Hepatocyte (in vitro differentiated cells): ENCODE results near the gene DRC7.

Experiments used
- EZH2 ChIP-seq: fragments of 200-600 bp; sonication (generic); IDR thresholded peaks from 2 replicates; pipeline ENCODE4 v1.6.1; 2016; ENCODE audit warnings: antibody characterized with exemption, mild to moderate bottlenecking, borderline replicate concordance
- TF ChIP-seq, protein P1 (sequence below): fragments of 200-600 bp; sonication (generic); IDR thresholded peaks from 2 replicates; pipeline ENCODE4 v1.5.1; 2016; ENCODE audit warnings: antibody characterized with exemption, mild to moderate bottlenecking; ENCODE audit not compliant: poor library complexity

DNA sequence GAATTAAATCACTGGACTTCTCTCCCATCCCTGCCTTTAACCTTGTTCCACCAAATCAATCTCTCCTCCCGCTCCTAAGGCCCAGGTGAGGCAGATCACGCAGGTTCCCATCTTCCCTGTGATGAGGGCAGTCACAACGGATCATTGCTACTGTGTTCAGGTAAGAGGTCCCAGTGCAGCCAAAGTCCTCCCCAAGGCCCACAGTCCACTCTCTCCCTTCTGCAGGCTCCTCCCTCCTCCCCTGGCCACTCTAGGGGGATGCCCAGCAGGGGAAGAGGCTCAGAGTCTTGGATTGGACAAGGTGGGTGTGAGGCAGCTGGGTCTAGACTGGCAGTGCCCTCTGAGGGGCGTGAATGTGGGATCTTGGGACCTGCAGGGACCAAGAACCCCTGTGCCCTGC, 29.1 kb upstream of the DRC7 start:
- TF ChIP-seq, protein P1, sequence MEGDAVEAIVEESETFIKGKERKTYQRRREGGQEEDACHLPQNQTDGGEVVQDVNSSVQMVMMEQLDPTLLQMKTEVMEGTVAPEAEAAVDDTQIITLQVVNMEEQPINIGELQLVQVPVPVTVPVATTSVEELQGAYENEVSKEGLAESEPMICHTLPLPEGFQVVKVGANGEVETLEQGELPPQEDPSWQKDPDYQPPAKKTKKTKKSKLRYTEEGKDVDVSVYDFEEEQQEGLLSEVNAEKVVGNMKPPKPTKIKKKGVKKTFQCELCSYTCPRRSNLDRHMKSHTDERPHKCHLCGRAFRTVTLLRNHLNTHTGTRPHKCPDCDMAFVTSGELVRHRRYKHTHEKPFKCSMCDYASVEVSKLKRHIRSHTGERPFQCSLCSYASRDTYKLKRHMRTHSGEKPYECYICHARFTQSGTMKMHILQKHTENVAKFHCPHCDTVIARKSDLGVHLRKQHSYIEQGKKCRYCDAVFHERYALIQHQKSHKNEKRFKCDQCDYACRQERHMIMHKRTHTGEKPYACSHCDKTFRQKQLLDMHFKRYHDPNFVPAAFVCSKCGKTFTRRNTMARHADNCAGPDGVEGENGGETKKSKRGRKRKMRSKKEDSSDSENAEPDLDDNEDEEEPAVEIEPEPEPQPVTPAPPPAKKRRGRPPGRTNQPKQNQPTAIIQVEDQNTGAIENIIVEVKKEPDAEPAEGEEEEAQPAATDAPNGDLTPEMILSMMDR = no peak
- TF ChIP-seq EZH2 = no peak
